ENCODE results near the gene RAB40B.

RAB40B gene

DNA sequence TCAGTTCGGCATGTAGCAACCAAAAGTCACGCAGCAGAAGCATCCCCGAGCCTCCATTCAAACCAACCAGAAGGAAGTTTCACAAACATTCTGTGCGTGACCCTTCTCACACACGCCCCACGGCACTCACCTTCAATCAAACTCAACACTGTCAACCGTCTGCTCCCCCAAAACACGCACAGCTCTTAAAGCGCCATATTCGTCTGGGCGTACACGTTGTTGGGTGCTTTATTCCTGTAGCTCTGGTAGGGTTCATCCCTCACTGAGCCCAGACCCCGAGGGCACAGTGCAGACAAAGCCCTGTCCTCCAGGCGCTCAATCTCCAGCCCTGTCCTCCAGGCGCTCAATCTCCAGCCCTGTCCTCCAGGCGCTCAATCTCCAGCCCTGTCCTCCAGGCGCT lies 2.2 kb downstream of the RAB40B start:
- H3K27ac ChIP-seq, result no peak overlapping the region
- H3K4me3 ChIP-seq, result no peak overlapping the region

DNA sequence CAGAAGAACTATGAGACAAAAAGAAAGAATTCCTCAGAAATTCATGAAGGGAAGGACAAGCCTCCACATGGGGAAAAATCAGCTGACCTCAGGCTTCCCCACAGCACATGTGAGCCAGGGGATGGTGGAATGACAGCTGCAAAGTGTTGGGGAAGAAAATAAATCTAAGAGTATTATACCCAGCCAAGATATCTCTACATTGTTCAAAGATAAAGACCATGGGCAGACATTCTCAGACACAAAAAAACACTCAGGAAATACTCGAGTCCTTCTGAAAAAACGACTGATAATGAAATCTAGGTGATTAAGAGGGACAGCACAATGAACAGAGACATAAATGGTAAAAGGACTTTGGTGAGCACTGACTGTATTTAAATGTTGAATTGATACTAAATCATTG lies 3.9 kb downstream of the RAB40B start:
- no peak overlapping the region for H3K4me3 ChIP-seq
- H3K27ac ChIP-seq, result no peak overlapping the region

DNA sequence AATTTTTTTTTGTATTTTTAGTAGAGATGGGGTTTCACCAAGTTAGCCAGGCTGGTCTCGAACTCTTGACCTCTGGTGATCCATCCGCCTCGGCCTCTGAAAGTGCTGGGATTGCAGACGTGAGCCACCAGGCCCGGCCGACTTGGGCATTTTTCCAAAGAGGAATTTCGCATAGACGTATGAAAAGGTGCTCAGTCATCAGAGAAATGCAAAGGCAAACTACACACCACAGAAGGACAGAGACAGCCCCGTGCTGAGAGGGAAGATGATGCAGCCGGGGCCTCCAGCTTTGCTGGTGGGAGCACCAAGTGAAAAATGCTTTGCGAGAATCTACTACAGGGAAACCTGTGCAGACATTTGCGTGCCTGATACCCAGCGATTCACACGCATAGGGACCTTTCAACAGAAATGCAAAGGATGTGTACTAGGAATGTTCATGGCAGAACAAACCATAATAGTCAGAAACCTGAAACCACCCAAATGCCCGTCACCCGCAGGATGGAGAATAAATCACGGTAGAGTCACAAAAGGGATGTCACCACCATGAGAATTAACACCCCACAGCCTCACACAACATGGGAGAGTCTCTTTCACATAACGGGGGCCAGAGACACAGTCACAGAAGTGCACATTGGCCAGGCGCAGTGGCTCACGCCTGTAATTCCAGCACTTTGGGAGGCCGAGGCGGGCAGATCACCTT lies 5.2 kb downstream of the RAB40B start:
- Histone ChIP-seq H3K4me3 (no peak overlapping the region), H3K27ac (no peak overlapping the region)

DNA sequence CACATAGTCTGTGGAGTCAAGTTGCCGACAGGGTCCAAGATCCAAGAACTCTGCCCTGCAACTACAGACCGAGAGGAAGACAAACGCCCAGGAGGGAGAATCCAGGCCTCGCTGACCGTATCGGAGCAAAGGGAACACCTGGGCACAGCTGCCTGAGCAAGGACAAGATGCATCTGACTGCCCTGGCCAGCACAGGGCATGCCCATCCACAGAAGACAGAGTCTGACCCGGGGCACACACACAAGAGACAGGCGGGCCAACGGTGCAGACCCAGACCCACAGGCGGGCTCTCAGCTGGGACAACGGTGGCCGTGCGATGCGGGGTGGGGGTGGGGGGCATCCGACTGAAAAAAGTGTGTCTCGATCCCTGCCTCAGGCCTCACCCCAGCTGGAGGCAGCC lies 6.2 kb downstream of the RAB40B start:
- Histone ChIP-seq H3K27ac (no peak overlapping the region), H3K4me3 (no peak overlapping the region)

DNA sequence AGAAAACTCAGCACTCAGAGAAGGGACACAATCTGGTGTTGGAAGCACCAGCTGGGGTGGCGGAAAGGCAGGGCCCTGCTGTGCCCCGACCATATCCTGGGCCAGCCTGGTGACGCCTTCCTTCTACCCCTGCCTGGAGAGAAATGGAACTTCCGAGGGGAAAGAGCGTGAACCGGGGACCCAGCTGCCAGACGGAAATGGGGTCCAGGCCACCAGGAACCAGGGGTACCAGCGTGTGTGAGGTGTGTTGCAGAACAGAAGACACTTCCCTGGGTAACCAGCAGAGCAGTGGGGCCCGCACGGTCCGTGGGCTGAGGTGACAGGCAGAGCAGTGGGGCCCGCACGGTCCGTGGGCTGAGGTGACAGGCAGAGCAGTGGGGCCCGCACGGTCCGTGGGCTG lies 6.8 kb downstream of the RAB40B start:
- H3K4me3 ChIP-seq, result no peak overlapping the region
- H3K27ac ChIP-seq, result no peak overlapping the region

DNA sequence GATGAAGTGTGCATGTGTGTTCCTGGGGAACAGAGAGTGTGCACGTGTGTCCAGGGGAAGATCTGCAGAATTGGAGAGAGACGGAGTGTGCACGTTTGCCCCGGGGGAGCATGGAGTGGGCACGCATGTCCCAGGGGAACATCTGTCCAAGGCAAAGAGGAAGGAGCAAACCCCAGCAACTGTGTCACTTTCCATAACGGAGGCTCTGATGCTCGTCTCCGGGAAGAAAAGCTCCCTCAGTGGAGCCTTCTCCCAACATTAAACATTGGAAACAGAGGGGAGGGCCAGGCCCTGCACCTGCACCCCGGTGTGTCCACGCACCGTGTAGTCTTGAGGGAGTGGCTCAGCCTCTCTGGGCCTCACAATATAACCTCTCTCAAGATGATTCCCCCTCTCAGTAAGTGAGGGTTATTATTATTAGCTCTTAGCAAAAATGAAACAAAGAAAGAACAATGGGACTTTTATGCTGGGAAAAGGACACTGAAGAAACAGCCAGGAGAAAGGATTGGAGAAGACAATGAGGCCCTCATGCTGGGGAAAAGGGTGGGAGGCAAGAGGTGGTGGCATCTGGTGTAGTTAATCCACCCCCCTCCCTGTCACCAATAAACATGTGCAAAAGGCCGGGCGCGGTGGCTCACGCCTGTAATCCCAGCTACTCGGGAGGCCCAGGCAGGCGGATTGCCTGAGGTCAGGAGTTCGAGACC lies 7.6 kb downstream of the RAB40B start:
- H3K27ac ChIP-seq, result no peak overlapping the region

DNA sequence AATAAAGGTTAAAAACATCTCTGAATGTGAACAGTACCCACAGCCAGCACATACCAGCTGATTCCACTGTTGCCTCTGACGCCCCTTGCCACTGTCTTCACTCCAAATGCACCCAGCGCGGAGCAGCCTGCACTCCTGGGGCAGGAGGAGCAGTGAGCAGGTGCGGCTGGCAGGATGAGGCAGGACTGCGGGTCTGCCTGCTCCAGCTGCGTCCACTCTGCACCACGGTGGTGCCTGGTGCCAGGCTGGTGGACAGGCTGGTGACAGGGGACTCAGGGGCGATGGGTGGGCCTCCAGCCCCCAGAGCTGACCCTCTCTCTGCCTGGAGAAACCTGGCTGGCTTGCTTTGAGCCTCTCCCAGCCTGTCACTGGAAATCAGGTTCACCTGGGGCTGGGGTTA lies 9.4 kb downstream of the RAB40B start:
- no peak overlapping the region for H3K27ac ChIP-seq

More for the DNA sequence above, 7.6 kb downstream of the RAB40B start:
- no peak overlapping the region for H3K4me3 ChIP-seq

DNA sequence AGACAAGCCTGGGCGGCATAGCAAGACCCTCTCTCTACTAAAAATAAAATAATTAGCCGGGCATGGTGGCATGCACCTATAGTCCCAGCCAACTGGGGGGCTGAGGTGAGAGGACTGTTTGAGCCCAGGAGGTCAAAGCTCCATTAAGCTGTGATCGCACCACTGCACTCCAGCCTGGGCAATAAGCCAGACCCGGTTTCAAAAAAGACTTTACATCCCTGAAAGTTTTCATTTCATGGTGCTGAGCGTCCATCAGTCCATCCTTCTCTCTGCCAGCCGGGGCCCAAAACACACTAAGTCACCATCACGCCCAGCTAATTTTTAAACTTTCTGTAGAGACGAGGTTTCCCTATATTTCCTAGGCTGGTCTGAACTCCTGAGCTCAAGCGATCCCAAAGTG lies 10.6 kb downstream of the RAB40B start:
- Histone ChIP-seq H3K27ac (peak overlapping the region in 8 of 21 experiments; percentile 5 to 61 (median 26)), H3K4me3 (no peak overlapping the region)

More for the DNA sequence above, 9.4 kb downstream of the RAB40B start:
- H3K4me3 ChIP-seq, result no peak overlapping the region

DNA sequence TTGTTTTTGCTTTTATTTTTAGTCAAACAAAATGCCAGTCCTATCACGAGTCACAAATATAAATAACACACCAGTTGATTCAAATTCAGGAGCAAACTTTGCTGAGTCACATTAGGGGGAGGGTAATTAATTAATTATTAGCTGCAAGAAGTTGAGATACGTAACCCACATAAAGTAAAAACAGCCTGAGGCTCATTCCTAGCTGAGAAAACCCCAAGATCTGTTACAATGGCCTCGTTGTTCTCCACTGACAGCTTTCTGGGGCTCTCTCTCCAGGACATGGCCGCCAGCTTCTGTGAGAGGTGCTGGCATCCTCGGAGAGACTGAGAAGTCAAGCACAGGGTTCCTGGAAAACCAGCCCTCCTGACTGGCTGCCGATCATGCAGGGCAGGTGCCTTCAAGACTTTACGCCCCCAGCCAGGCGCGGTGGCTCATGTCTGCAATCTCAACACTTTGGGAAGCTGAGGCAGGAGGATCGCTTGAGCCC lies 11.1 kb downstream of the RAB40B start:
- H3K4me3 ChIP-seq, result no peak overlapping the region
- H3K27ac ChIP-seq, result peak overlapping the region in 8 of 21 experiments; percentile 5 to 69 (median 40)

DNA sequence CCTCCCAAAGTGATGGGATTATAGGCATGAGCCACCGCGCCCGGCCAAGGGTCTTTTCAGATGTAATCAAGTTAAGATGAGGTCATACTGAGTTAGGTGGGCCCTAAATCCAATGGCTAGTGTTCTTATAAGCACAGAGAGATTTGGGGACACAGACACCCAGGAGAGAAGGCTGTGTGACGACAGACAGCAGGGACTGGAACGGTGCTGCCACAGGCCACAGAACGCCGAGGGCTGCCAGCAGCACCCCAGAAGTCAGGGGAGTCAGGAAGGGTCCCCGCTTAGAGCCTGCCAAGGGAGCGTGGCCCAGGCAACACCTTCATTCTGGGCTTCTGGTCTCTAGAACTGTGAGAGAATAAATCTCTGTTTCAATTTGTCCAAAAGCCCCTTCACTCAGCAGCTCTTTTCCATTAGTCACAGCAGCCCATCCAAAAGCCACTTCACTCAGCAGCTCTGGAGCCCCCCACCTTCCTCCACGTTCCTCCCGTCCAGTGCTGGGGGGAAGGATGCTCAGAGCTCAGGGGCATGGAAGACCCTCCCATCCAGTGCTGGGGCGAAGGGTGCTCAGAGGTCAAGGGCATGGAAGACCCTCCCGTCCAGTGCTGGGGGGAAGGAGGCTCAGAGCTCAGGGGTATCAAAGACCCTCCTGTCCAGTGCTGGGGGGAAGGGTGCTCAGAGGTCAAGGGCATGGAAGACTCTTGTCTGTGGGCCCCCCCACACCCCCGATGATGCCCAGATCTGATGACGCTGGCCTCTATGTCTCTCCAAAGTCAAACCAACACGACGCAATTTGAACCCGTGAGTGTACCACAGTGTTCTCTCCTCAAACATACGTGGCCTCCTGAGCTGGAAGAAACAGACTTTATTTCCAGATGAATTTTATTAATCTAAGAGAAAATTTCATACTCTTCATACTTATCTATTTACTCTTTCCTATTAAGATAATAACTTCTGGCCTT lies 11.9 kb downstream of the RAB40B start:
- Histone ChIP-seq H3K27ac (peak overlapping the region in 12 of 21 experiments; percentile 6 to 72 (median 48)), H3K4me3 (no peak overlapping the region)

DNA sequence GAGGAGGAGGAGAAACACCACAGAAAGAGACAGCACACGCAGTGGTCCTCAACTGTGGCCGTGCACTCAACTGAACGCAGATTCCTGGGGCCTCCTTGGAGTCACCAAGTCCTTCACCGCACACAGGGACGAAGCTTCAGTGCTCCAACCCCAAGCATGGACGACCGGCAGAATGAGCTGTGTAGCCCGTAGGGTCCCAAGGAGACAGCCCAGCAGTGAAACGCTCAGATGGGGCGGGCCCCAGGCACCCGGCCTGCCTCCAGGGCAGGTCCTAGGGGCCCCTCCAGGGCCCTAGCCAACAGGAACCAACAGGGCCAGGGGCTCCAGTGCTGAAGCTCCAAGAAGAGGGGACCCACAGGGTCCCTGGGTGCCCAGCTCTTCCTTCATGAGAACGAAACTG lies 13.2 kb downstream of the RAB40B start:
- H3K4me3 ChIP-seq, result no peak overlapping the region

DNA sequence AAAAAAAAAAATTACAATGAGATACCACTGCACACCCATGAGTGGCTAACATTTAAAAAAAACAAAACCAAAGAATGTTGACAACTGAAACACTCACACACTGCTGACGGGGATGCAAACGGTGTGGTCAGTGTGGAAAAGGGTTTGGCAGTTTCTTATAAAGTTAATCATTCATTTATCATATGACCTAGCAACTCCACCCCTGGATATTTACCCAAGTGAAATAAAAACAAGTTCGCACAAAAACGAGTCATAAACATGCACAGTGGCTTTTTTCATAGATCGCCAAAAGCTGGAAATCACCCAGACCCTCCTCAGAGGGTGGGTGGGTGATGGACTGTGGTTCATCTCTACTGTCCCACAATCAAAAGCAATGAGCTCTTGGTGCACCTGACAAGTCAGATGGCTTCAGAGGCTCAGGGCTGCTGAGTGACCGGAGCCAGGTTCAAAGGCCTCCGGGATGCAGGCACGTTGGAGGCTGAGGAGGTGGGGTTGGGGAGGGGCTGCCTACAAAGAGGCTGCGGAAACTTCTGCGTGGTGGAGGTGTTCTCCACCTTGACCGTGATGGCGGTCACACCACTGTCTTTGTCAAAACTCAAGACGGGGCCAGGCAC lies 14.2 kb downstream of the RAB40B start:
- no peak overlapping the region for H3K4me3 ChIP-seq
- H3K27ac ChIP-seq, result peak overlapping the region in 2 of 21 experiments; percentile 31 to 38

More for the DNA sequence above, 13.2 kb downstream of the RAB40B start:
- peak overlapping the region in 1 of 21 experiments; percentile 46 for H3K27ac ChIP-seq

DNA sequence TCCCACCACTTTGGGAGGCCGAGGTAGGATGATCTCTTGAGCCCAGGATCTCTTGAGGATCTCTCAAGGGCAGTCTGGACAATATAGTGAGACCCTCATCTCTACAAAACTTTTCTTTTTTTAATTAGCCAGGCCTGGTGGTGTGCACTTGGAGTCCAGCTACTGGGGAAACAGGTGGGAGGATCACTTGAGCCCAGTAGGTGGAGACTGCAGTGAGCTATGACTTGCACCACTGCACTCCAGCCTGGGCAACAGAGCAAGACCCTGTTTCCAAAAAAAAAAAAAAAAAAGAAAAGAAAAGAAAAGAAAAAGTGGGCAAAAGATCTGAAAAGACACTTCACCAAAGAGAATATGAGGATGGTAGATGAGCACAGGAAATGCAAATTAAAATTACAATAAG lies 15.0 kb downstream of the RAB40B start:
- H3K4me3 ChIP-seq, result no peak overlapping the region
- no peak overlapping the region for H3K27ac ChIP-seq

DNA sequence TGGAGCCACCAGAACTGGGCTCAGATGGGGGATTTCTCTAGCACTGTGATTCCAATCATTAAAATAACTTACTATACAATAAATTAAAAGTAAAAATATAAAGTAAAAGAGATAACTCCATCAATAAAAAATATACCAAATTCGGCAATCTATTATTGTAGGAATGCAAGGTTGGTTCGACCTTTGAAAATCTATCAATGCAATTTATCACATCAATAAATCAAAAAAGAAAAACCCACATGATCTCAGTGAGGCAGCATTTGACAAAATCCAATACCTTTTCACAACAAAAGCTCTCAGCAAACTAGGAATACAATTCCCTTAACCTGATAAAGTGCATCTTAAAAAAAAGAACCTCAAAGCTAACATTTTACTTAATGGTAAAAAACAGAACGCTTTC lies 17.0 kb downstream of the RAB40B start:
- H3K27ac ChIP-seq, result no peak overlapping the region

DNA sequence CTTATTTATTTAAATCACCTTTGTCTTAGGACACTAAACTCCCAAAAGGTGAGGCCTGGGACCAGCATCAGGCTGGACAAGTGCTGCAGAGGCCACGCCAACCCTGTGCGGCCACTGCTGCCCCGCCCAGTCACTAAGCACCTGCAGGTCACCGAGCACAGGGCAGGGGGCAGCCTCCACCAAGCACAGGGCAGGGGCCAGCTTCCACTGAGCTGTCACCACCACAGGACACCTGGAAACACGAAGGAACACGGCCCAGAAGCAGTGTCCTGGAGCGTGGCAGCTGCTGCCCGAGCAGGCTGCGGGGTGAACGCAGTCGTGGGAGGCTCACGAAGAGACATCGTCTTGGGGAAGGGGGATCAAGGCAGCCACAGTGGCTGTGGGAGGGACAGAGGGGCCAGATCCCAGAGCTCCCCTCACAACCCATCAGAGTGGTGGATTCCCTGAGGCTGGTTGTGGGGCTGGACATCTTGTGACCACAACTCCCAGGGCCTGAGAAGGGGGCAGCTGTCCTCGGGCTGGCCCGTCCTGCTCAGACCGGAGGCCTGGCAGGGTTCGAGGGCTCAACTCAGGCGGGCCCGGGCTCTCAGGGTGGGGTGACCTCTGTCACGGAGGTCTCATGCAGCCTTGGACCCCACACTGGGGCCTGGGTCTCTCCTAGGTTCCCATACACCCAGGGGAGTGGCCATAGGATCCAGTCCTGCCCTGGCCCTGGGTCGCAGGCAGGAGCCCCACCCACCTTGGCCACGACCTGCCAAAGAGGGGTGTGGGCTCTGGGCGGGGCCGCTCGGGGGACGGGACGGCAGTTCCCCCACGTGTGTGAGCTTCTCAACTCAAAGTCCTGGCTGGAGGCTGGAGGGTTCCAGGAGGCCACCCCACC lies 18.7 kb downstream of the RAB40B start:
- Histone ChIP-seq H3K27ac (no peak overlapping the region), H3K4me3 (no peak overlapping the region)

More for the DNA sequence above, 17.0 kb downstream of the RAB40B start:
- H3K4me3 ChIP-seq, result no peak overlapping the region

DNA sequence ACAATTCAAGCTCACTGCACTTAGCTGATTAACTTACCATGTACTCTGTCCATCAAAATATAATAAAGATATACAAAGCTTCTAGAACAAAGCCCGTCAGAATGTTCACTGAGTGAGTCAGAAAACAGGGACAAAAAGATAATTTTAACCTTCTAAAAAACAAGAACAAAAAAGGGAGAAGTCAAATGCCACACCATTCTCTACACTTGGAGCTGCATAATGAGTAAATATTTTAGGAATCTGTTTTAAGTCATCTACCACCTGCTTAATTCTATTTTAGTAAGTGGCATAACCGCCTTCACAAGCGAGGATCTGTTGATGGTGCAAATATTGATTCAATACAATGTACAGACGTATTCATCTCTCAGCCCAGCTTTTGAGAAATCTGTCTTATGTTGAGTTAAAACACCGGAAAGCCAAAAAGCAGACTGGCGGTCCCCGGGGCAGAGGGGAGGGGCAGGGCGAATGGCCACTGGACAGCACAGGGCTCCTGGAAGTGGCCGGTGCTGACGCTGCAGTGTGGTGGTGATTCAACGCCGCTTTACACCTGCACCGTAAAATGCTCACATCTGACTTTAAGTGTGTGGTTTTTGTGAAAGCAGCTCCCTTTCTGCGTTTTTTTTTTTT lies 20.1 kb downstream of the RAB40B start:
- no peak overlapping the region for H3K27ac ChIP-seq
- no peak overlapping the region for H3K4me3 ChIP-seq

DNA sequence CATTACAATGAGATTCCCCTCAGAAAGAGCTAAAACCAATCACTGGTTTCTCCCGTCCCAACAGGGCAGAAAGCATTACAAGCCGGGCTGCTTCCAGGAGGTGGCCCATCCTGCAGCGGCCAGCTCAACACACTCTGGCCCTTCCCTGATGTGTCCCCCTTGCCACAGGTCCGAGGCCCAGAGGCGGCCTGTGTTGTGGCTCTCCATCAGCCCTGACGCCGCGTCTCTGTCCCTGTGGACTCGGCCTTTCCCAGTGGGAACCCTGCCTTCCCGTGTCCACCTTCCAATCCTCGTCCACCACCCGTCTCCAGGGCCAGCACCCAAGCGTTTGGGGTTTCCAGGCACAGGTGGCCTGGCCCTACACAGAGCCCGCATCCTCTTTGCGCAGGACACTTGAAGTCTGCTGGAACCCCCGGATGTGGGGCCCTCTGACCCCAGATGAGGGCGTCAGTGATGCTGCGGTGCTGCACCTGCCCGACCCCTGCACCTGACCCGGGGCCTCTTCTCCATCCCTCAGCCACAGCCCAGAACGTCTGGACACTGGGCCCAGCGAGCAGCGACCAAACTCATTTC lies 21.1 kb downstream of the RAB40B start:
- H3K27ac ChIP-seq, result no peak overlapping the region

More for the DNA sequence above, 21.1 kb downstream of the RAB40B start:
- no peak overlapping the region for H3K4me3 ChIP-seq
